HL-60/S4 treated with phorbol 12-myristate 13-acetate at 8.2 ng/mL for 4 days and 3 days (cell line): ENCODE measurements around the gene MSH5.

Experiments
- in situ Hi-C: fragments of 300-500 bp; cut with MboI; formaldehyde crosslinking; loops from 2 replicates; pipeline ENCODE4 v1.15.0; 2022; ENCODE audit warnings: low sequenced_read_pairs

Gene MSH5

GRCh38 chr6:31712296-31712695, 27.5 kb upstream of the MSH5 start:
- in situ Hi-C loops, result no loop called here

- in situ Hi-C loops, result no loop called here
These were observed 26.3 kb upstream of the MSH5 start for GRCh38 chr6:31713465-31713864.

GRCh38 chr6:31713991-31714684, 25.7 kb upstream of the MSH5 start:
- in situ Hi-C loops, result no loop called here

GRCh38 chr6:31715022-31715958, 24.5 kb upstream of the MSH5 start, which contains the start of gene LY6G6D:
TSS of gene LY6G6D (plus strand) at chr6:31715348. CDS start at chr6:31715356, 8 bp downstream.
- in situ Hi-C loops, result no loop called here

GRCh38 chr6:31717499-31718222, 22.1 kb upstream of the MSH5 start:
- in situ Hi-C loops, result no loop called here

GRCh38 chr6:31718265-31718664, 21.5 kb upstream of the MSH5 start:
- in situ Hi-C loops, result no loop called here

GRCh38 chr6:31719001-31719400, 20.8 kb upstream of the MSH5 start:
- in situ Hi-C loops, result no loop called here

- in situ Hi-C loops, result no loop called here
These were observed 19.5 kb upstream of the MSH5 start for GRCh38 chr6:31720196-31720770.

DNA sequence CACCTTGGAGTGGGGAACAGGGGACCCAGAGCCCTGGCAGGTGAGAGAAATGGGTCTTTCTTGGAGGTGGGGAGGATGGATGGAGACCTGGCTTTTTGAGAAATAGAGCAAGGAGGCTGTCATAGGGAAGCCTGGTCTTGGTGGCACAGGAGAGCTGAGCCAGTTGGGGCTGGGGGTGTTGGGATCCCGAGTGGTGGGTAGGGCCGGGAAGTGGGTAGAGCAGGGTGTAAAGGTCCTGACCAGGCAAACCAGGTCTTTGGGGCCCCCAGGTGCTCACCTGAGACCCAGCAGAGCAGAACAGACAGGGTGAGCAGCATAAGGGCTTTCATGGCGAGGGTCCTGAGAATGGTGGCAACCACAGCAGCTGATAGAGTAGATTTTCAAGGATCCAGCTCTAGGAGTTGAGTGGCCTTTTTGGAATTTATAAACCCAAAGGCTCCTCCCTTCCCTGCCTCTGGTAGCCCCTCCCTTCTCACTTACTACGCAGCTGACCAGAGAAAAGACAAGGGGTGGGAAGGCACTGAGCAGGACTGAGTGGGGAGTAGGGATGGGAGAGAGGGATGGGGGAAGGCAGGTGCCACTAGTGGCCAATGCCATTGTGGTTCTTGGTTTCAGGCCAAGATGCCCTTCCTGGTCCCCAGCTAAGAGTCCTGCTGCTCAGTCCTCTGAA, 18.3 kb upstream of the MSH5 start, which contains the start of gene LY6G6C:
LY6G6C (minus strand) TSS at position 396 of the 670 bp plus-strand sequence; CDS start at position 329, 67 bp downstream.
- in situ Hi-C loops, result no loop called here

GRCh38 chr6:31722173-31722572, 17.6 kb upstream of the MSH5 start:
- in situ Hi-C loops, result no loop called here

DNA sequence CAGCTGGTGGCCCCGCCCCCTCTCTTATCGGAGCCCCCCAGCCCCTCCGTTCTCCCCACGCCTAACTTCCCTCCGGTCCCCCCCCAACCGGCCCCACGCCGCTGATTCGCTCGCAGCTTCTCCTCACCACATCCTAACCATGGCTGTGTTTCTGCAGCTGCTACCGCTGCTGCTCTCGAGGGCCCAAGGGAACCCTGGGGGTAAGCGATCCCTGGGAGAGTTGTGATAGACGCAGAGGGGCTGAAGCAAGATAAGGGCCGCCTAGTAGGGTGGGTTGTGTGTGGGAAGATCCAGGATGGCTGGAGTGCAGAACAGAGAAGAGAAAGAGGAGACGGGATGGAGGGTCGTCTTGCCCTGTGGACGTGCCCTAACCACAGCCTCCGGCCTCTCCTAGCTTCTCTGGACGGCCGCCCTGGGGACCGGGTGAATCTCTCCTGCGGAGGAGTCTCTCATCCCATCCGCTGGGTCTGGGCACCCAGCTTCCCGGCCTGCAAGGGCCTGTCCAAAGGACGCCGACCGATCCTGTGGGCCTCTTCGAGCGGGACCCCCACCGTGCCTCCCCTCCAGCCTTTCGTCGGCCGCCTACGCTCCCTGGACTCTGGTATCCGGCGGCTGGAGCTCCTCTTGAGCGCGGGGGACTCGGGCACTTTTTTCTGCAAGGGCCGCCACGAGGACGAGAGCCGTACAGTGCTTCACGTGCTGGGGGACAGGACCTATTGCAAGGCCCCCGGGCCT, 16.4 kb upstream of the MSH5 start, which contains the start of gene MPIG6B:
MPIG6B (plus strand) TSS at position 129 of the 735 bp plus-strand sequence; CDS start at position 140, 11 bp downstream.
- in situ Hi-C loops, result no loop called here

DNA sequence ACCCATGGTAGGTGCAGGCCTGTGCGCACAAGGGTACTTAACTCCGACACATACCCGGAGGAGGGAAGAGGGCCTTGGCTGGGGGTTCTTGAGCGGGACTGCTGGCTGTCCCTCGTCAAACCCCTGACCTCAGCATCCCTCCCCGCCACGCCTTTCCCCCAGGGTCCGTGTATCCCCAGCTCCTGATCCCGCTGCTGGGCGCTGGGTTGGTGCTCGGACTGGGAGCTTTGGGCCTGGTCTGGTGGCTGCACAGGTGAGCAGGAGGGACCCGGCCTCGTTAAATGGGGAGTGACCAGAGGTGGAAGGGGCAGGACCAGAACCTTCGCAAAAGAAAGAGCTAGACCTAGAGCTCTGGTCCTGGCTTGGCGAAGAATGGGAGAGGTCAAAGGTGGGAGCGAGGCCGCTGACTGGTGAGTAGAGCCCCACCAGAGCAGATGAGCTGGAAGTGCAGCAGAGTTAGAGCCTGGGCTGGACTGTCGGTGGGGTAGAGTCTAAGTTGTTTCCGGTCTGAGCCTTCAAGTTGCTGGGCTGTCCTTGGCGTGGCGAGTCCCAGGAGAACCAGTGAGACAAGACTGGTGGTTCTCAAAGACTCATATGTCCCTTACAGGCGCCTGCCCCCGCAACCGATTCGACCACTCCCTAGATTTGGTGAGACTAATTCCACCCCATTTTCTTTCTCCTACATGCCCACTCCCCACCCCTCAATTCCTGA, 15.7 kb upstream of the MSH5 start:
- in situ Hi-C loops, result no loop called here

- in situ Hi-C loops, result no loop called here
These were observed 14.1 kb upstream of the MSH5 start for GRCh38 chr6:31725502-31726350.

- in situ Hi-C loops, result no loop called here
These were observed 12.6 kb upstream of the MSH5 start for GRCh38 chr6:31727034-31727716.

GRCh38 chr6:31727717-31728671, 11.8 kb upstream of the MSH5 start:
- in situ Hi-C loops, result no loop called here
